CD8-positive, alpha-beta memory T cell (primary cell): ENCODE data around the gene S100A8. TPM values are rescaled to one million over a fixed set of nuclear protein-coding genes. Genes with fewer than 3 reads are reported as not detected.

Experiments used
- CTCF ChIA-PET: fragments of 350-600 bp; sonication (Branson Sonifier 250); formaldehyde crosslinking; loops from one replicate; lab custom pipeline; 2021; ENCODE audit warnings: antibody characterized with exemption; lab: Charles Lee
- POLR2A ChIA-PET: fragments of 350-600 bp; sonication (Branson Sonifier 250); formaldehyde crosslinking; loops from one replicate; lab custom pipeline; 2021; ENCODE audit warnings: antibody characterized with exemption; lab: Charles Lee
- DNase-seq, 5 donors: peaks; one replicate each; pipeline versions ENCODE4 v3.0.0 to v3.0.0-alpha.2; 2020 to 2022; ENCODE audit warnings: mixed read lengths in 1 of 5
- H3K27ac ChIP-seq: one replicate; pipeline ENCODE4 v1.7.0; 2013; ENCODE audit warnings: low read depth, mild to moderate bottlenecking, low read length, moderate library complexity
- H3K27me3 ChIP-seq: 2 replicates; pipeline ENCODE4 v1.7.0; 2013; ENCODE audit warnings: low read length, mild to moderate bottlenecking; ENCODE audit not compliant: insufficient read depth, poor library complexity, severe bottlenecking
- H3K36me3 ChIP-seq: 2 replicates; pipeline ENCODE4 v1.7.0; 2013; ENCODE audit warnings: mild to moderate bottlenecking, low read length, moderate library complexity; ENCODE audit not compliant: insufficient read depth
- H3K4me1 ChIP-seq: 2 replicates; pipeline ENCODE4 v1.7.0; 2013; ENCODE audit warnings: mild to moderate bottlenecking, low read length, moderate library complexity; ENCODE audit not compliant: insufficient read depth
- H3K4me3 ChIP-seq: 2 replicates; pipeline ENCODE4 v1.7.0; 2013; ENCODE audit warnings: mild to moderate bottlenecking, low read length
- H3K9me3 ChIP-seq: 2 replicates; pipeline ENCODE4 v1.7.0; 2013; ENCODE audit warnings: mild to moderate bottlenecking, low read length
- H3K27ac Mint-ChIP-seq, 8 donors: one replicate each; pipeline ENCODE4 v1.8.0; 2020 to 2021; ENCODE audit warnings: mixed read lengths in 8 of 8, mild to moderate bottlenecking in 6 of 8, inconsistent platforms in 3 of 8, moderate library complexity in 3 of 8
- H3K27me3 Mint-ChIP-seq, 2 donors: one replicate each; pipeline ENCODE4 v1.8.0; 2020 to 2021; ENCODE audit warnings: mixed read lengths in 2 of 2, mild to moderate bottlenecking in 1 of 2, moderate library complexity in 1 of 2
- H3K36me3 Mint-ChIP-seq, 3 donors: one replicate each; pipeline ENCODE4 v1.8.0; 2020 to 2021; ENCODE audit warnings: mixed read lengths in 3 of 3, inconsistent platforms in 1 of 3, mild to moderate bottlenecking in 1 of 3
- H3K4me1 Mint-ChIP-seq, 3 donors: one replicate each; pipeline ENCODE4 v1.8.0; 2020 to 2021; ENCODE audit warnings: mixed read lengths in 3 of 3, inconsistent platforms in 1 of 3, mild to moderate bottlenecking in 1 of 3
- H3K4me3 Mint-ChIP-seq, 7 donors: one replicate each; pipeline ENCODE4 v1.8.0; 2020 to 2021; ENCODE audit warnings: mixed read lengths in 7 of 7, mild to moderate bottlenecking in 6 of 7, moderate library complexity in 4 of 7, inconsistent platforms in 2 of 7
- H3K9me3 Mint-ChIP-seq, 5 donors: one replicate each; pipeline ENCODE4 v1.8.0; 2020 to 2022; ENCODE audit warnings: mixed read lengths in 5 of 5, mild to moderate bottlenecking in 3 of 5, moderate library complexity in 2 of 5, inconsistent platforms in 1 of 5
- polyA plus RNA-seq: library from polyadenylated mRNA; unstranded; fragments of 300-500 nt; fragmentation: Illumina TruSeq; gene quantifications from one replicate; pipeline ENCODE4 v1.2.3, GENCODE V29; 2021
- total RNA-seq, 2 experiments: library from RNA; stranded (reverse); gene quantifications; one replicate each; pipeline ENCODE4 v1.2.3, GENCODE V29; 2021

S100A8 gene
- total and polyA plus RNA-seq, 3 experiments from 2014 or later = not detected

GRCh38 chr1:153393926-153394325 is 3.1 kb upstream of the S100A8 start:
- no peaks in the 10 kb centered on the region for H3K36me3 Mint-ChIP-seq
- Histone ChIP-seq H3K9me3 (no peaks in the 10 kb centered on the region), H3K36me3 (no peaks in the 10 kb centered on the region), H3K27ac (no peak overlapping the region), H3K4me3 (no peak overlapping the region), H3K27me3 (peaks cover 5% of the 10 kb centered on the region), H3K4me1 (no peaks in the 10 kb centered on the region)
- no peaks in the 10 kb centered on the region for H3K9me3 Mint-ChIP-seq
- no peak for DNase-seq
- ChIA-PET POLR2A (no interaction called here), CTCF (no interaction called here)
- peaks cover 23 to 66% of the 10 kb centered on the region in 2 donors for H3K27me3 Mint-ChIP-seq
- H3K4me3 Mint-ChIP-seq = no peak overlapping the region
- no peaks in the 10 kb centered on the region for H3K4me1 Mint-ChIP-seq
- peak overlapping the region in 1 of 8 donors; percentile 74 for H3K27ac Mint-ChIP-seq

DNA sequence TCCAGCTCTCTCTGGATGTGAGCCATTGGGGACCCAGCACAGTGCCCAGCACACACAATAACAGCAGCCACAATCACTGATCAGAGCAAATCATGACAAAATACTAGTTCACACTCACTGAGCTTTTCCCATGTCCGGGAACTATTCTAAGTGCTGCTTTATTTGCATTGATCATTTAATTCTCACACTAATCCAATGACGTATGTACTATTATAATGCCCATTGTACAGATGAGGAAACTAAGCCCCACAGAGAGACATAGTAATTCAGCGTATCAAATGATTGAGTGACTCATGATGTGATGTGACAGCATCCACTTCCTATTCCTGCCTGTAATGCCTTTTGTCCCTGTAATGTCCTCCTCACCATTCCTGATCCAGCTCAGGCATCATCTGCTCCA is 1.9 kb upstream of the S100A8 start:
- POLR2A ChIA-PET = no interaction called here
- DNase-seq = no peak
- Mint-ChIP-seq H3K9me3 (no peaks in the 10 kb centered on the region), H3K27ac (no peak overlapping the region), H3K4me3 (no peak overlapping the region), H3K27me3 (peaks cover 21 to 61% of the 10 kb centered on the region in 2 donors), H3K4me1 (no peaks in the 10 kb centered on the region), H3K36me3 (no peaks in the 10 kb centered on the region)
- no peaks in the 10 kb centered on the region for H3K4me1 ChIP-seq
- CTCF ChIA-PET = no interaction called here
- peaks cover 5% of the 10 kb centered on the region for H3K27me3 ChIP-seq
- H3K27ac ChIP-seq = no peak overlapping the region
- H3K9me3 ChIP-seq = no peaks in the 10 kb centered on the region
- no peaks in the 10 kb centered on the region for H3K36me3 ChIP-seq
- H3K4me3 ChIP-seq = no peak overlapping the region

- Mint-ChIP-seq H3K4me3 (no peak overlapping the region), H3K27ac (no peak overlapping the region), H3K4me1 (no peaks in the 10 kb centered on the region), H3K36me3 (no peaks in the 10 kb centered on the region), H3K9me3 (no peaks in the 10 kb centered on the region), H3K27me3 (peaks cover 20 to 62% of the 10 kb centered on the region in 2 donors)
- DNase-seq = no peak
- Histone ChIP-seq H3K27ac (no peak overlapping the region), H3K4me3 (no peak overlapping the region), H3K9me3 (no peaks in the 10 kb centered on the region), H3K4me1 (no peaks in the 10 kb centered on the region), H3K27me3 (peaks cover 5% of the 10 kb centered on the region), H3K36me3 (no peaks in the 10 kb centered on the region)
- POLR2A ChIA-PET = no interaction called here
- CTCF ChIA-PET = no interaction called here
Observed at GRCh38 chr1:153392258-153392657, 1.4 kb upstream of the S100A8 start.

DNA sequence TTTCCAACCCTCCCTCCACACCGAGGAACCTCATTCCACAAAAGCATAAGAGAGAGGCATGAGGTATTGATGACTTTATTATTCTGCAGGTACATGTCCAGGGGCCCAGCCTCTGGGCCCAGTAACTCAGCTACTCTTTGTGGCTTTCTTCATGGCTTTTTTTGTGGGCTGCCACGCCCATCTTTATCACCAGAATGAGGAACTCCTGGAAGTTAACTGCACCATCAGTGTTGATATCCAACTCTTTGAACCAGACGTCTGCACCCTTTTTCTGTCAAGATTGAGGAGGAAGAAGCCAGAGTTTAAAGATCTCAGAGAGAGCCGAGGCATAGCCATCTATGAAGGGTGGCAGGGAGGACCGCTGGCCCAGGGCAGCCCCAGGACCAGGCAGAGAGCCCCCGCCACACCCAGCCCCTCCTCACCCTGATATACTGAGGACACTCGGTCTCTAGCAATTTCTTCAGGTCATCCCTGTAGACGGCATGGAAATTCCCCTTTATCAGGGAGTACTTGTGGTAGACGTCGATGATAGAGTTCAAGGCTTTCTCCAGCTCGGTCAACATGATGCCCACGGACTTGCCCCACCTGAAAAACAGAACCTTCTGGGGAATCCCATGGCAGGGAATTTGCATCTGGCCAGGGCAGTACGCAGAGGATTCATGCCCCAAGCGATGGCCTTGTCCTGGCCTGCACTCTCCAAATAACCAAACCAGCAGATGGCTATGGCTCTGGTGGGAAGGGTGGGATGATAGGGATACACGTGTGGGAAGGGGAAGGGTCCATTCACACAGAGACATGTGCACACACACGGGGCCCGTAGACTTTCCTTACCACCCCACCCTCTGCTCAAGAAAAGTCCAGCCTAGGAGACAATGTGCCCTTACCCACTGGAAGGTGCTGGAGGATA is 647 bp downstream of the S100A8 start:
- ChIA-PET POLR2A (no interaction called here), CTCF (no interaction called here)
- Mint-ChIP-seq H3K9me3 (no peaks in the 10 kb centered on the region), H3K4me1 (no peaks in the 10 kb centered on the region), H3K27ac (no peak overlapping the region), H3K4me3 (no peak overlapping the region), H3K36me3 (peaks cover 0 to 1% (median 0%) of the 10 kb centered on the region in 3 donors), H3K27me3 (peaks cover 8 to 45% of the 10 kb centered on the region in 2 donors)
- DNase-seq = no peak
- H3K27ac ChIP-seq = no peak overlapping the region
- no peaks in the 10 kb centered on the region for H3K4me1 ChIP-seq
- H3K4me3 ChIP-seq = no peak overlapping the region
- peaks cover 5% of the 10 kb centered on the region for H3K27me3 ChIP-seq
- no peaks in the 10 kb centered on the region for H3K36me3 ChIP-seq
- no peaks in the 10 kb centered on the region for H3K9me3 ChIP-seq

DNA sequence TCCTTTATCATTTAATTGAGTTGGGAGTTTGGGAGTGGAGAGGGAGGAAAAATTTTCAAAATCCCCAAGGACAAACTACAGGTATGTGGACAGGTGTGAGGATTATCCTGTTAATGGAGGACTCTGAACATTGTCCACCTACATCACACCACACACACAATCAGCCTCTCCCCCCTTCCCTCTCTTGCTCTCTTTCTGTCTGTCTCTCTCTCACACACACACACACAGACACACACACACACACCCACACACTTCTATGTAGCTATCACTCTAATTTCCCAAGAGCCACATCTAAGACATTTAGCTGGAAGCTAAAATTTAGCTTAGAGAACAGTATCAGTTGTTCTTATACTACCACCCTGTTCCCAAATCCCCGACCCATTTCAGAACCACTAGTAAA is 1.5 kb downstream of the S100A8 start:
- peaks cover 0 to 1% (median 0%) of the 10 kb centered on the region in 3 donors for H3K36me3 Mint-ChIP-seq
- H3K4me3 ChIP-seq = no peak overlapping the region
- H3K27me3 ChIP-seq = peaks cover 5% of the 10 kb centered on the region
- H3K4me3 Mint-ChIP-seq = no peak overlapping the region
- ChIA-PET POLR2A (no interaction called here), CTCF (no interaction called here)
- no peak overlapping the region for H3K27ac Mint-ChIP-seq
- H3K9me3 ChIP-seq = no peaks in the 10 kb centered on the region
- no peaks in the 10 kb centered on the region for H3K9me3 Mint-ChIP-seq
- H3K27me3 Mint-ChIP-seq = peaks cover 6 to 38% of the 10 kb centered on the region in 2 donors
- DNase-seq = no peak
- H3K4me1 Mint-ChIP-seq = no peaks in the 10 kb centered on the region
- no peaks in the 10 kb centered on the region for H3K36me3 ChIP-seq
- no peaks in the 10 kb centered on the region for H3K4me1 ChIP-seq
- no peak overlapping the region for H3K27ac ChIP-seq

GRCh38 chr1:153387785-153388184 is 3.1 kb downstream of the S100A8 start:
- H3K9me3 Mint-ChIP-seq = peaks cover 0 to 3% (median 0%) of the 10 kb centered on the region in 5 donors
- H3K4me3 Mint-ChIP-seq = no peak overlapping the region
- peaks cover 6% of the 10 kb centered on the region for H3K9me3 ChIP-seq
- H3K36me3 ChIP-seq = no peaks in the 10 kb centered on the region
- ChIA-PET POLR2A (no interaction called here), CTCF (no interaction called here)
- no peaks in the 10 kb centered on the region for H3K4me1 ChIP-seq
- no peak overlapping the region for H3K4me3 ChIP-seq
- no peak for DNase-seq
- H3K27ac ChIP-seq = no peak overlapping the region
- H3K36me3 Mint-ChIP-seq = peaks cover 0 to 1% (median 0%) of the 10 kb centered on the region in 3 donors
- H3K27ac Mint-ChIP-seq = no peak overlapping the region
- peaks cover 2% of the 10 kb centered on the region for H3K27me3 ChIP-seq
- peaks cover 6 to 33% of the 10 kb centered on the region in 2 donors for H3K27me3 Mint-ChIP-seq
- H3K4me1 Mint-ChIP-seq = no peaks in the 10 kb centered on the region

DNA sequence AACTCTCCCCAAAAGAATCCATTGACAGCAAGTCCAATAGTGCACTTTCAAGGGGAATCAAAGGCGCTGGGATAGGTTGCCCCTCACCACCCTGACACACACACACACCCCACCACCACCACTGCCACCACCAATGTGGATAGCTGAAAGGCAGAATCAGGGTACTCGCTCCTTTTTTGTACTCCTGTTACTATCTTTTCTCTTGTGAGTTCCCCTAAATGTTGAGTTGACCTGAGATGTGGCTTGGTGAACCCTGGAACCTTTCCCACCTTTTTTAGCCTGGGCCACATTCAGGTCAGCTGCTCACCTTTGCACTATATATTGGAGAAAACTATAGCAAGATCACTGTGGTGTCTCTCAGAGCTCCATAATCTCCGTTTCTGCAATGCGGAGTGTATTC is 3.9 kb downstream of the S100A8 start:
- H3K9me3 ChIP-seq = peaks cover 6% of the 10 kb centered on the region
- Mint-ChIP-seq H3K27ac (no peak overlapping the region), H3K9me3 (peaks cover 0 to 8% (median 5%) of the 10 kb centered on the region in 5 donors), H3K36me3 (peaks cover 0 to 1% (median 0%) of the 10 kb centered on the region in 3 donors), H3K4me1 (no peaks in the 10 kb centered on the region), H3K4me3 (no peak overlapping the region), H3K27me3 (peaks cover 6 to 36% of the 10 kb centered on the region in 2 donors)
- DNase-seq = no peak
- ChIA-PET POLR2A (no interaction called here), CTCF (no interaction called here)
- no peaks in the 10 kb centered on the region for H3K27me3 ChIP-seq
- H3K27ac ChIP-seq = no peak overlapping the region
- no peak overlapping the region for H3K4me3 ChIP-seq
- H3K36me3 ChIP-seq = no peaks in the 10 kb centered on the region
- H3K4me1 ChIP-seq = no peaks in the 10 kb centered on the region

DNA sequence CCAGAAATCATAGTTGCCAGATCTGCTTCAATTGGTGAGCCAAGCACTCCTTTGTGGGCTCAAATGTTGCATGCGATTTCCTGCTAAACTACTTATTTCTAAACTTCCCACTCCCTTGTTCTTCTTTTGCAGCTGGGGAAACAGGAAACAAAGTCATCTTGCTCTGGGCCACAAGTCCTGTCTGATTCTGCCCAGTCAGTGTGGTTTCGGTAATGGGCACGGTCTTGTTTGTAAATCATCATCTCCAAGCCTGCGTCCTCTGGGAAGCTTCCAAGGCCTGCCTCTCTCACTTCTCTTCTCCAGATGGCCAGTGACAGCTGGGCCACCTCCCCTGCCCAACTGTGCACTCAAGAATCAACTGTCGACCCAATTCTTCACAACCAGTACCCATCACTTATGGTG is 4.4 kb downstream of the S100A8 start:
- H3K27me3 ChIP-seq = no peaks in the 10 kb centered on the region
- ChIA-PET POLR2A (no interaction called here), CTCF (no interaction called here)
- DNase-seq = no peak
- H3K27me3 Mint-ChIP-seq = peaks cover 8 to 38% of the 10 kb centered on the region in 2 donors
- peaks cover 0 to 5% (median 1%) of the 10 kb centered on the region in 3 donors for H3K36me3 Mint-ChIP-seq
- no peak overlapping the region for H3K27ac ChIP-seq
- no peak overlapping the region for H3K27ac Mint-ChIP-seq
- H3K4me1 ChIP-seq = no peaks in the 10 kb centered on the region
- no peak overlapping the region for H3K4me3 Mint-ChIP-seq
- H3K9me3 Mint-ChIP-seq = peaks cover 0 to 12% (median 10%) of the 10 kb centered on the region in 5 donors
- H3K36me3 ChIP-seq = no peaks in the 10 kb centered on the region
- H3K4me3 ChIP-seq = no peak overlapping the region
- H3K4me1 Mint-ChIP-seq = no peaks in the 10 kb centered on the region
- H3K9me3 ChIP-seq = peaks cover 6% of the 10 kb centered on the region
